AG09309 (cell line): ENCODE data around the gene SCARF1.

Experiments used
- DNase-seq: peaks from one replicate; pipeline ENCODE4 v3.0.0-alpha.2; 2010; ENCODE audit warnings: low read depth
- H3K4me3 ChIP-seq: 2 replicates; pipeline ENCODE4 v1.5.1; 2011; ENCODE audit warnings: mild to moderate bottlenecking, low read depth, low read length, moderate library complexity; ENCODE audit not compliant: control insufficient read depth
- CTCF ChIP-seq: IDR thresholded peaks from 2 replicates; pipeline ENCODE4 v1.5.1; 2011; ENCODE audit warnings: mild to moderate bottlenecking, low read depth, low read length, inconsistent platforms; ENCODE audit not compliant: insufficient read depth, control insufficient read depth; ENCODE audit errors: missing control alignments

Gene SCARF1

DNA sequence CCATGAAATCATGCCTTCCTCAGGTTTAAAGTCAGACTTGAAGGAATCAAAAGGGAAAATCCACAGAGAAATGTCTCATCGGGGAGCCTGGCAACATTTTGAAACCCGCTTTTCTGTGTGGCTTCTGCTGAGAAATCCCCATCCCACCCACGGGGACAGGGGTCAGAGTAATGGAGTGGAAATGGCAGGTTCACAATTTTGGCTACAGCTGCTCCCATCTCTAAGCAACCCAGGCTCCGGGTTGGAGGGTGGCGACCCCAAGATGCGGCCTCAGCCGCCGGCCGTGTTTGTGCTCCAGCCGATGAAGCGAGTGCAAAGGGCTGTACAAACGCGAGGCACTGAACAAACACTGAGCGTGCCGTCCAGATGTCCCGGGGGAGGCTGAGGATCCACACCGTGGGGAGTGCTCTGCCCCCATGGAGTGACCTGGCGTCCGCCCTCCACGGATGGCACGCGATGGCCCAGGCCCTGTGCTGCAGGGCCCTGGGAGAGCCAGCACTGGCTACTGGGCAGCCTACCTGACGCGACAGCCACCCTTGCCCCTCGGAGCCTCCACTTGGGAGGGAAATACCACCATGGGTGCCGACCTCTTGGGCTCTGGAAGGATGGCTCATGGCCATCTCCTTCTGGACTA, 39.1 kb downstream of the SCARF1 start:
- H3K4me3 ChIP-seq = no peak overlapping the region
- DNase-seq = no peak
- no peak for TF ChIP-seq CTCF

DNA sequence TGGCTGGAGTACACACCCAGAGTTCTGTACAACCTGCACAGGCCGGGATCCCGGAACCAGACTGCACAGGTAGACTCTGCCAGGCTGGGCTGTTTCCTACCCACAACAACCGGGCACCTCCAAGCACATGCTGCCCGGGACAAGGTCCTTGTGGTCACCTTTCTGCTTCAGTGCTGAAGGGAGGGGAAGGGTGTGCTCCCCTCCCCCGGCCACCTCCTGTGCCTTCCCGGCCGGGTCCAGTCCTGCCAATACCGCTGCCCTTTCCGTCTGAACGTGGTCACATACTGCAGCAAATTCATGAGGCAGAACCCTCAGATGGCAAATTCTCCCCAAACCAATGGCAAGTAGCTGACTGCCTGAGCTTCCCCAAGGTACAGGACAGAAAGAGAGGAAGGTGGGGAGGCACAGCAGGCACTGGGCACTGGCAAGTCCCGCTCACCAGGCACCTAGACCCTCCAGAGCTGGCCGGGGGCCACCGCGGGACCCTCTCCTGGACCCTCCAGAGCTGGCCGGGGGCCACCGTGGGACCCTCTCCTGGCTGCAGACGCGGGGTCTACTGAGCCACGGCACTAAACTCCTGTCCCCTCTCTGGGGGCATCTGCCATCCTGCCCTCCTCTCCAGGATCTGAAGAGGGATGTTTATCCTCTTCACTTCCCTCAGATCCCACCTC, 39.7 kb downstream of the SCARF1 start:
- DNase-seq = no peak
- H3K4me3 ChIP-seq = no peak overlapping the region
- TF ChIP-seq CTCF = no peak

- H3K4me3 ChIP-seq = no peak overlapping the region
- TF ChIP-seq CTCF = no peak
- no peak for DNase-seq
Observed at GRCh38 chr17:1604831-1605528, 40.6 kb downstream of the SCARF1 start.

DNA sequence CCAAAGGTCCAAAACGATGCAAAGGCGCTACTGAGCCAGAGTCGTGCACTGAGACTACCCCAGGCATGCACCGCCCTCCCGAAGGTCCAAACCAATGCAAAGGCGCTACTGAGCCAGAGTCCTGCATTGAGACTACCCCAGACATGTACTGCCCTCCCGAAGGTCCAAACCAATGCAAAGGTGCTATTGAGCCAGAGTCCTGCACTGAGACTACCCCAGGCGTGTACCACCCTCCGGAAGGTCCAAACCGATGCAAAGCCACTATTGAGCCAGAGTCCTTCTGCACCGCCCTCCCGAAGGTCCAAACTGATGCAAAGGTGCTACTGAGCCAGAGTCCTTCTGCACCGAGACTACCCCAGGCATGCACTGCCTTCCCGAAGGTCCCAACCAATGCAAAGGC, 44.0 kb downstream of the SCARF1 start:
- TF ChIP-seq CTCF = no peak
- DNase-seq = no peak
- H3K4me3 ChIP-seq = no peak overlapping the region

DNA sequence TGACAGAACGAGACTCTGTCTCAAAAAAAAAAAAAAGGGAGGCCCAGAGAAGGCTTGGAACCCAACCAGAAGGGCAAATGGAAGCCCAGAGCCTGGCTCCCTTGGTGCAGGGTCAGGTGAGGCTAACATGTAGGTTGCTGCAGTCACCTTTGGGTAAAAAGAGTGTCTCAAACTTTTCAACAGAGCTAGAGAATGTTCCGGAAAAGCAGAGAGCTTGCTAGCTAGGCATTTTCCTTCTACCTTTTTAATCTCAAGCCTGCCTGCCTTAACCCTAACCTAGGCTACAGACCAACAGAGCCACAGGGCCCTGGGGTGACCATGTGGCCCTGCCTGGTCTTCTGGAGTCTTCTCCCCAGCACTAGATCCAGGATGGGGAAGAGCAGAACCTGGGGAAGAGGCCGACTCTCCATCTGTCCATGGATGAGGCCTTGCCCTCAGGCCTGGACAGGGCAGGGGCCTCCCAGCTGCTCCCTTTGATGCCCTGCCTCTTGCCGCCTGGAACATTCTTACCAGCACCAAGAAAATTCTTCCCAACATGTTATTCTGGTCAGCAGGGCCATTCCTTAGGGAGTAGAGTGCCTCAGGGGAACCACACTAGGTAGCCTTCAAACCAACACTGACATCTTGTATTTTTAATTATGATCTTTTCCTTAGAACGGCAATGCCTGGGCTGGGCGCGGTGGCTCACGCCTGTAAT, 47.0 kb downstream of the SCARF1 start:
- DNase-seq = no peak
- no peak overlapping the region for H3K4me3 ChIP-seq
- TF ChIP-seq CTCF = no peak

GRCh38 chr17:1597861-1598342, 47.6 kb downstream of the SCARF1 start:
- TF ChIP-seq CTCF = no peak
- no peak overlapping the region for H3K4me3 ChIP-seq
- no peak for DNase-seq
